Stimulated activated CD4-positive, alpha-beta T cell treated with anti-CD3 and anti-CD28 coated beads, Interleukin-2, amount 100 ng/mL, for 24 hours (primary cell): ENCODE results near the gene PPP1R14C.

Source experiments
- DNase-seq, 2 donors: peaks; one replicate each; pipeline ENCODE4 v3.0.0-alpha.2; 2020

The PPP1R14C gene

DNA sequence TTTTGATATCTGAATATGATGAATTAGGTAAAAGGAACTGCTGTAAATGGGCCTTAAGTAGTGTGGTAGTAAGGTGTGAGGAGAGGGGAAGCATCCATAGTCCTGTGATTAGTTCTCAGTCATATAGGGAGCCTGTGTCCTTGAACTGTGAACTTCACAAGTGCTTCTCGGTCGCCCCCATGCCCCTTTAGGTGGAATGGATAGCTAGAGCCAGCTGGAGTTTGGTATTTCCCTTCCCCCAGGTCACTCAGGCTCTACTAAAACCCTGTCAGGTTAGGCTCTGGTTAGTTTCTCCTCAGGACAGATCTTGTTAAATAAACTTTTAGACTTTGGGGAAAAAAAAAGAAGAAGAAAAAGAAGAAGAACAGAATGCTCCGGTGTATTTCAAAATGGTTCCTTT, 82.0 kb downstream of the PPP1R14C start:
- DNase-seq = no peak

DNA sequence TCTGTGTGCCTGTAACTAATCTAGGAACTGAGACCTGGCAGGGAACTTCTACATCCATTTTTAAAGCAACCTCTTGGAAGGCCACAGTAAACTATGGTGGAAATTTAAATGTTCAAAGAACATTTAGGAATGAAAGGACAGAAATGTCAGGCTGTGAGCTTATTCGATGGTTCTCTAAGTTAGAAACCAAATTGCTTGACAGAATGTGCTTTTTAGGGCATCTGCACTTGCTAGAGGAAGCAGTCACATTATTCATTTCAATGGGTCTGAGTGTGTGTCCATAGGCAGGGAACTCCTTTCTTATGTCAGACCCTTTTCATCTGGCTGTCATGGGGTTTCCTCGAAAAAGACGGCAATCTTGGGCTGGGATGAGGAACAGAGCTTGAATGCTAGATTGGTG, 84.4 kb downstream of the PPP1R14C start:
- no peak for DNase-seq

DNA sequence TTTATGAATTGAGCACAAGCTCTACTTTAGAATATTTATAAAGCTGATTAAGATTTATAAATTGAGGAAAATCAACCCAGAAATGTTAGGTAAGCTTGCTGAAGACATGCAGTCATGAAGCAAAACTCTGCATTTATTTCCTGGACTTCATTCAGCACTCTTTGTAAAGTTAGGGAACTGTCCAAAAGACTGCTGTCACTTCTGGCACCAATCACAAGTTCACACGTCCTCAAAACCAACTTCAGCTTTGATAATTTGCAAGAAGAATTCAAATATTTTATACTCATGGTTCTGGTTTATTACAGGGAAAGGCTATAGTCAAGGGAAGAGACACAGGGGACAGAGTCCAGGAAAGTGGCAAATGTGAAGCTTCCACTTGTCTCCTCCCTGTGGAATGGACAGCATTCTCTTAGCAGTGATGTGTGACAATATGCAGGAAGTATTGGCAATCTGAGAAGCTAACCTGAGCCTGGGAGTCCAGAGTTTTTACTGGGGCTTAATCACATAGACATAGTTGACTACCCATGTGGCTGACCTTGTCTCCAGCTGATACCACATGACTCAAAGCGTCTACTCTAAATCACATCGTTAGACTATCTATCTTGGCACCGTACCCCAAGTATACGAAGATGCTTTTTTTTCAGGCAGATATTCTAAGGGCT, 85.4 kb downstream of the PPP1R14C start:
- no peak for DNase-seq

DNA sequence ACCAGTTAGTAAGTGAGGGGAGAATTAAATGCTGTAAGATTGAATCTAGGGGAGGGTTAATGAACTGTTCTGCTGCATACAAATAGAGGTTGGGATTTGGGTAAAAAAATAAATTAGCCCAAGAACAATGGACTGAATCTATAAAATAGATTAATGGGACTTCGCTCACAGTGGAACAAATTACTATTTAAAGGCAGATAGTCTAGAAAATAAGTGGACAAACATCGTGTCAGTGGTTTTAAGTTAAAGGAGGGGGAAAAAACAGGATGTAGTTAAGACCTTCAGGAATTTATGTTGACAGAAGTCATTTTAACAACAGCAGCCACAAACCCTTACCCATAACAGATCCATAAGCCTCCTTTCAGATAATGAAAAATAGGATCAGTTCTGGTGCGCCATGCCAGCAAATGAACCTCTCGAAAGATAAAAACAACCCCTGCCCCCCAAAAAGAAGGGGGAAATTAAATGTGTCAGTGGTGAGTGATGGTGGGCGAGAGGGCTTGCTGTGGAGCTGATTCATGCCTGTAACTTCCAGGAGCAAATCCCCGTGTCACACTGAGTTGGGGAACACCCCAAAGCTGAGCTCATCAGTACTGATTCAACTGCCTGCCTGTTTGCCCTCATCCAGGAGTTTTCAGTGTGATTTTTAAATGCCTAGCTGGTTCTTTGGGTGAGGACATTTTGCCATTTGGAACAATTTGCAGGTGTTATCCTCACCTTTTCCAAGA, 86.8 kb downstream of the PPP1R14C start:
- no peak for DNase-seq

DNA sequence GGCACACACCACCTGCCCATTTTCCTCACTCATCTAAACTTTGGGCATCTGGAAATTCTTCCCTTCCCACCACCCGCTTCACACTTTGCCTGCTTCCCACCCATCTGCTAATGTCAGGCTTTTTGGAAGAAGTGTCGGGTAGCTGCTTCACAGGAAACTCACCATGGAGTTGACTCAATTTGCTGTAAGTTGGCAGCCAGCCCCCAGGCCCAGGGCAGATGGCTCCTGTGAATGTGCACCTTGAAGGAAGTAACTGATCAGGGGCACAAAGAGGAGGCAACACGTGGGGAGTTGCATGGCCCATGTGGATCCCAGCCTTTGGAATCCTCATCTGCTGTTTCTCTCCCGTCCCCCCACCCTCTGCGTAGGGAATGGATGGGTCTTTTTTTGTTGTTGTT, 87.3 kb downstream of the PPP1R14C start:
- no peak for DNase-seq

DNA sequence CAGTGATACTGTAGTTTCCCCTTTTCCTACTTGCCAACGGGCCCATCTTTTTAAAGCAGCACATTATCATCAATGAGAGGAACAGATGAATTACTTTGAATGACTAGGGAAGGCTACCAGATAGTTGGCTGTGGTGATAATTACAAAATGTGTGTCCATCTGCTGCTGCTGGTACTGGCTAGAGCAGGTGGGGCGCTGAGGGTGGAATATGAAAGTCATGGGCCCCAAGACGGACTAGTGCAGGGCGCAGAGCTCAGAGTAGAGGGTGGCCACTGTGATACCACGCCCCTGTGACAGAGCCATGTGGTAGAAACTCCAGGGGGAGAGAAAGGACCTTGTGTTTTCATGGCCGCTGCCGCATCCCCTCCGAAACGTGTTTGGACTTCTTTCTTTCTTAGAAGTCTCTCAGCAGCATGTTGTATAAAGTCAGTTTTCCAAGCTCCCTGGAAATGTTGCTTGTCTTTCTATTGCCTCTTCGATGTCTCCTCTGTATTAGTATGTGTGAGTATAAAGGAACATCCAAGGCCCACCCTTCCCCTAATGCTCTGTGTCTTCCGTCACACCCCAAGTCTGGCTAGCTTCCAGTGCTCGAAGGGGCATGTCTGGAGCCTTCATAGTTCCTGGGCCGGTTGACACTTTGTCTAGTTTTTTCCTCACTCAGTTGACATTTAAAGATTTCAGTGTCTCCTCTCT, 88.1 kb downstream of the PPP1R14C start:
- no peak for DNase-seq

DNA sequence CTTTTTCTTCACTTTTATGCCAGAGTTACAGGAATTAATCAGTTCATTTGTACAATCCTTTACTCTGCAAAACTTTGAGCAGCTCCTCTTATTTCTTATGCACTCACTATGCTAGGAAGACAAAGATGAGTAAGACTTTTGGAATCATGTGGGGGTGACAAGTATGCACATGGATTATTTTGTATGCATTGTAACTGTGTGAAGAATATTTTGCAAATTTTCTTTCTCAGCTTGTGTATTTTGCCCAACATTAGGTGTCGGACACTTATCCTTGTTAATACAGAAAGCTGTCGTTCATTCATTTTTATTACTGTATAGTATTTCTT, 88.6 kb downstream of the PPP1R14C start:
- DNase-seq = no peak

DNA sequence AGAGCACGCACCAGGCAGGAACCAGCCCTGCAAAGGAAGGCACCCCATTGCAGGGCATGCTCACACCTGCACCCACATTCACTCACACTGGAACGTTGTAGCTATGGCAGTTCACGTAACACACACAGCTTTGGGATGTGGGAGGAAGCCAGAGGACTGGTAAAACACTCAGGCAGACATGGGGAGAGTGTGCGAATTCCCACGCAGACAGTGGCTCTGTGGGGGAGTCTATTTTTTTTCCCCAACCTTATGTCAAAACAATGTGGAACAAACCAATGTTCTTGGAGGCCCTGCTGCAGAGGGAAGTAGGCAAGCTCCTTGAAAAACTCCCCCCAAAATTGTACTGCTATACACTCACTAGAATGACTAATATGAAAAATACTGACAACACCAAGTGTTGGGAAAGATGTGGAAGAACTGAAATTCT, 91.0 kb downstream of the PPP1R14C start:
- no peak for DNase-seq

DNA sequence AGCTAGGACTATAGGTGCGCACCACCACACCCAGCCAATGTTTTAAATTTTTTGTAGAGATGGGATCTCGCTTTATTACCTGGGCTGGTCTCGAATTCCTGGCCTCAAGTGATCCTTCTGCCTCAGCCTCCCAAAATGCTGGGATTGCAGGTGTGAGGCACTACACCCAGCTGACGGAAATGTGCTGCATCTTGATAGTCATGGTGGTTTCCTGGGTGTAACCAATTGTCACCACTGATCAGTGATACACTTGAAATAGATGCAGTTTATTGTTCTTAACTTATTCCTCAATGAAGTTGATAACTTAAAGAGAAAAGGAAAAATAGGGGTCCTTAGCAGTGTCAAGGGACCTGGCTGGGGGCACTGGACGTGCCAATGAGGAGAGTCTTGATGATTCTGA, 92.4 kb downstream of the PPP1R14C start:
- no peak for DNase-seq

DNA sequence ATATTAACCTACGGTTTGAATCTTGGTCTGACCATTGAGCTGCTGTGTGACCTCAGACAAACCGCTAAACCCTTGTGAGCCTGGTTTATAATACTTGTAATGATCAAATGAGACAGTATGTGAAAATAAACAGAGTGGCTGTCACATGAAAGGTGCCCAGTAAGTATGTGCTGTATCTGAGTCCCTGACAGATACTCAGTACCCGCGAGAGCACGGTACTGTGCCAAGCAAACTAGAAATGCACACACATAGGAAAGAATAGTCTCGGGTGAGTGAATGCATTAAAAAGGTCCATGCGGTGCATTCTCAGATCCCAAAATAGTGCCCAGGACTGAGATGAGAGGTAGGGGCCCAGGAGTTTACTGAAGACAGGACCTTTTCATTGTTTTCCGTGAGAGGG, 93.3 kb downstream of the PPP1R14C start:
- DNase-seq = no peak

DNA sequence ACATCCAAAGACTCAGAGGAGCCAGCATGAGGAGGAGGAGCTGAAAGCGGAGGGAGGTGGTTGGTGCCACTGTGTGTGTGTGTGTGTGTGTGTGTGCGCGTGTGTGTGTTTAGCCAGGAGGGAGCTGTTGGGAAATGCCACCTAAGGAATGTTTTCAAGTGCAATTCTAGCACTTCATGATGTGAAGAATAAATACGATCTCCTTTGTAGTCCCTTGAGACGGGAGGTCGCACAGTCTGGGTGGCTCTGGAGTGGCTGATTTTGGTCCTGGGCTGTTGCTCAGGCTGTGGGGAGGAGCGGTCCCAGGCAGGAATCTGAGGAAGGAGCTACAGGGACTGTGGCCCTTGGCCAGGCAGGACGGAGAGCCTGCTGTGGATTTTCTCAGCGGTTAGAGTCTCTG, 93.7 kb downstream of the PPP1R14C start:
- no peak for DNase-seq

DNA sequence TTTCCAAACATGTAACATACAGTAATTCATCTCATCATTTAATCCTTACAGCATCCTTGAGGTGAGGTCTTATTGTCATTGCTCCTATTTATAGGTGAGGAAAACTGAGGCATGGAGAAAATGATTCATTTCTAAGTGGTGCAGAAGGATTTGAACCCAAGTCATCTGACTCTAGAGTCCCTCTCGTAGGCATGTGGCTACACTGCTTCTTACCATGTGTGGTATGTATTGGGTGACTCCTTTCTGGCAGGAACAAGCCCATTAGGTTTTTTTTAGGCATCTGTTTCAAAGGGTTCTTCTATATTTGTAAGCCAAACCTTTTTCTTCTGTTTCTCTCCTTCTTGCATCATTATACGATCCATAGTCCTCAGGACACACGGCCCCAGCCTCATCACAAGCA, 94.8 kb downstream of the PPP1R14C start:
- DNase-seq = no peak

DNA sequence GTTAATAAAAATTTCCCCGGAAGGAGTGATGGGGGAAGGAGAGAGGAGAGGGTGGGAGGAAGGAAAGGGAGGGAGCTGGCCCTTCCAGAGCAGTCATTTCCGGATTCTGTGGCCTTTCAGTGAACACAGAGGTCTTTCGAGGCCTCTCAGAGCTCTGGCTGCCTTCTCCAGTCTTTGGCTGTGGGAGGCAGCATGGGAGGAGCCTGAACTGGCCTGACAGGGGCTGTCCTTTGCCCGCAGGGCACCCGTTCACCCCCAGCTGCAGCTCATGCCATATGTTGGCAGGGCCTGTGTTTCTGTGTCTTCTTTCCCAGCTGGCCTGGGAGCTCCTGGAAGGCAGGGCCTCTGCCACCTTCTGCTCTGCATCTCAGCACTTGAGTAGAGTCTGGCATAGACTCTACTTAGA, 95.5 kb downstream of the PPP1R14C start:
- DNase-seq = no peak

DNA sequence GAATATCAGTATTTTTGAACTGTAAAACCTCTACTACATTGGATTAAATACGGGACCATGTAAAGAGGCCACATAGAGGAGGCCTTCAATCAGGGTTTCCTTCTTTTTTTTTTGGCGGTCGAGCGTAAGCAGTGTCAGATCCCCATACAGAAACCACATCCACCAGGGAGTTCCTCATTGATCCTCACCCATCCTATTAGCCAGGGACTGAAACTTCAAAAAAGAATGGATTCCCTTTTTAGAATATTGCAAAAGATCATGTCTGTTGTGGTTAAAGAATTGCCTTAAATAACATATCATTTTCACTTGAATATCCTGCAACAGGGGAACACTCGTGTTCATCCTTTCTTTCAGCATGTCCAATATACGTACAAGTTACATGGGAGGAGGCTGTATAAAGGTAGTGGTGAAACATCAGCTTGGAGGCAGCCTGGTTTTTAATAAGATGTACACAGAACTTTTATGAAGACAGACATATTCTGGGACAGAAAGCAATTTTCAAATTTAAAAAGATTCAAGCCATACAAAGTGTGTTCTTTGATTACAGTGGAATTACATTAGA, 96.1 kb downstream of the PPP1R14C start:
- DNase-seq = no peak

DNA sequence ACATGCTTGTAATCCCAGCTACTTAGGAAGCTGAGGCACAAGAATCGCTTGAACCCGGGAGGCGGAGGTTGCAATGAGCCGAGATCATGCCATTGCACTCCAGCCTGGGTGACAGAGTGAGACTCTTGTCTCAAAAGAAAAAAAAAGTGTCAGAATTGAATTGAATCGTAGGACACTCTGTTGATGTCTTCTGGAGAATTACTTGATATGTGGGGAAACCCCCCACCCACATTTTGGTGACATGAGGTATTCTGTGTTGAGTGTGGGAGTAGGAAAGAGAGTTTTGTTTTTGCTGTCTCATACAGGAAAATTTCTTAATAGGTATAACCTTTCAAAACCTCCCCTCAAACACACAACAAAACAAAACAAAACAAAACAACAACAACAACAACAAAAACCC, 98.9 kb downstream of the PPP1R14C start:
- DNase-seq = peak; percentile 50 to 73

DNA sequence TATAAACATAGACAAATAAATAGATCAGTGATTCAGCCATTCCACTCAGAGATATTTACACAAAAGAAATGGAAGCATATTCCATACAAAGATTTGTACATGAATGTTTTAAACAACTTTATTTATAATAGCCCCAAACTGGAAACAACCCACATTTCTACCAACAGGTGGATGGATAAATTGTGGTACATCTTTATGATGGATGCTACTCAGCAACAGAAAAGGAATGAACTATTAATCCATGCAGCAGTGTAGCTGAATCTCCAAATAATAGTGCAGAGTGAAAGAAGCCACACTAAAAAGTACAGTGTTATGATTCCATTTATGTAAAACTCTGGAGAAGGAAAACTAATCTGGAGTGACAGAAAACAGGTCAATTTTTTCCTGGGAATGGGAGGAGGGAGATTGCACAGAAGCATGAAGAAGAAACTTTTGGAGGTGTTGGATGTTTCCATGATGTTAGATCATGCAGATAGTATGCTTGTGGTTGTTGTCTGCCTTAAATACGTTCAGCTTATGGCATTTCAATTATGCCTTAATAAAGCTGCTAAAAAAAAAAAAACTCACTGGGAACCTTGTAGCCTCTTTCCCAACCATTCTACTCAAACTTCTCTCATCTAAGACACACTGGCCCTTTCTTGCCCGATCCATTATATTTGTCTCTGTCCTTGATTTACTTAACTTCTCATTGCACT, 100.9 kb downstream of the PPP1R14C start:
- DNase-seq = no peak

DNA sequence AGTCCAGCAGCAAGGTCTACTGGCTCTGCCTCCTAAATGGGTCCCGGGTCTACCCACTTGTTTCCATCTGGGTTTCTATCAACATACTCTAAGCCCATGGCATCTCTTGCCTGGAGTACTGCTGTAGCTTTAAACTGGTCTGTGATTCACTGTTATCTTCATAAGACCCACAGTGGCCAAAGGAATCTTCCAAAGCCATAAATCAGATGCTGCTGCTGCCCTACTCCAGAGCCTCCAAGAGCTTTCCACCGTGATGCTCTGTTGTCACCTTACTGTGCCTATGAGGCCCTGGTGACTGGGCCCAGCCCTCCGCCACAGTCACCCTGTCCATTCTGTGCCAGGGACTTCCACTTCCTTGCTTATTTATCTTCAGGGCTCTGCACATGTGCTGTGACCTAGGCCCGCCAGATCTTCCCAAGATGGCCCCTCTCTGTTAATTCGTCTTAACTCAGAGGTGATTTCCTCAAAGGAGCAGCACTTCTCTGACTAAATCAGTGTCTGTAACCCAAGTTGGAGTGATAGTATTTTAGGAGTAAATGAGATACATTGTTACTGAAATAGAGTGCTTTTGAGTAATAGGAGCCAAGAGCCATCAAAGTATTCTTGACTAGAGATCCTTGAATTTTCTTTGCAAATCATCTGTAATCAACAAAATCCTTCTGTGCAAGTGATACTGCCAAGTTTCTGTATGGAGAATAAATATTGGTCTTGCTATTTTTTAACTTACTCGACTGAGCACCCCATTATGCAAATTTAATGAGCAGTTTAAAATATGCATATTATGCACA, 102.5 kb downstream of the PPP1R14C start:
- no peak for DNase-seq

DNA sequence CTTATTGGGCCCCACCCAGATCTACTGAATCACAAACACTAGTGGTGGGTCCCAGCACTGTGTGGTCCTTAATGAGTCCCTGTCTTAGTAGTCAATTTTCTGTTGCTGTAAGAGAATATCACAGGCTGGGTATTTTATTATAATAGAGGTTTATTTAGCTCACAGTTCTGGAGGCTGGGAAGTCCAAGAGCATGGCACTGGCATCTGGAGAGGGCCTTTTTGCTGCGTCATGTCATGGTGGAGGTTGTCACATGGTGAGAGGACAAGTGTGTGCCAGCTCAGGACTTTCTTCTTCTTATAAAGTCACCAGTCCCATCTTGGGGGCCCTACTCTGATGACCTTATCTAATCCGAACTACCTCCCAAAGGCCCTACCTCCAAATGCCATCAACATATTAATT, 105.0 kb downstream of the PPP1R14C start:
- DNase-seq = no peak

DNA sequence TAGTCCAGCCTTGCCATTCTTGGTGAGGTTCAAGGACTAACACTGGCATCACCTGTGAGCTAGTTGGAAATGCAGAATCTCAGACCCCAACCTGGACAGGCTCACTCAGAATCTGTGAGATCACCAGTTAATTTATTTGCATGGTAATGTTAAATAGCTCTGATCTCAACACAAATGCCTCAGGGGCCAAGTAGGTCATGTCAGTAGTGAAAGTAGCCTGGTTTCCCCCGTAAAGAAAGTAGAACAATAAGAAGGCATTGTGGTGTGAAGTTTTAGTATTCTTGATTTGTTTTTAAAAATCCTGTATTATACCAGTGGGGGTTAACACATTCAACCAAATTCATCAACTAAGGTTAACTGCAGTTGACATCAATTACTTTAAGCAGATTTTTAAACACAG, 105.5 kb downstream of the PPP1R14C start:
- DNase-seq = no peak

DNA sequence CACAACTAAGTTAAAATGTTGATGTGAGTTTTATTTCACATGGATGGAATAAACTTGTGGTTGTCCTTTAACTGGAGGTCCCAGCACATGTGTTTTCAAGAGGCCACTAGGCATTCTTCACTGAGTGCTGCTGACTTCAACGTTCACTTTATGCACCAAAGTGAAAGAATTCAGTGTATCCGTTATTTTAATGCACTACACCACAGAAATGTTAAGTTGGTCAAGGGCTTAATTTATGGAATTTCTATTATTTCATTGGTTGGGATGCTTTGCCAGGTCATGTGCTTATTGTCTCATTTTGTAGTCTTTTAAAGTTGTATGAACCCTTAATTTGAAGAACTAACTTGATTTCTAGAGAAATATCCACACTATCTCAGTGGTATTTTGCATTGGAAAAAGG, 106.4 kb downstream of the PPP1R14C start:
- no peak for DNase-seq

DNA sequence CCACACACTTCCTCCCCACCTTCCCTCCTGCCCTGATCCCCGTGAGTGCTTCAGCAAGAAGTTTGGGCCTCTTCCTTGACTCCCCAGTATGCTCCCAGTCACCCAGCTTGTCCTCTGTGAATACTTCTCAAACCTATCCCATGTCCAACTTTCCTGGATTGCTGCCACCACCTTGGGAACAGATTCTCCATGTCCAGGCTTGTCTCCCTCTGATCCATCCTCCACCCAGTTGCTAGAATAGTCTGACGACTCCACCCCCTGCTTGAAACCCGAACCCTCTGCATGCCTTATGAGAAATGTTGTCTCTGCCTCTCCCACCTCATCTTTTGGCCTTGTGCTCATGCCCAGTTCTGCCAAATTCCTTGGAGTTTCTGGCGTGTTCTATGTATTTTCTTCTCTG, 108.0 kb downstream of the PPP1R14C start:
- DNase-seq = no peak

DNA sequence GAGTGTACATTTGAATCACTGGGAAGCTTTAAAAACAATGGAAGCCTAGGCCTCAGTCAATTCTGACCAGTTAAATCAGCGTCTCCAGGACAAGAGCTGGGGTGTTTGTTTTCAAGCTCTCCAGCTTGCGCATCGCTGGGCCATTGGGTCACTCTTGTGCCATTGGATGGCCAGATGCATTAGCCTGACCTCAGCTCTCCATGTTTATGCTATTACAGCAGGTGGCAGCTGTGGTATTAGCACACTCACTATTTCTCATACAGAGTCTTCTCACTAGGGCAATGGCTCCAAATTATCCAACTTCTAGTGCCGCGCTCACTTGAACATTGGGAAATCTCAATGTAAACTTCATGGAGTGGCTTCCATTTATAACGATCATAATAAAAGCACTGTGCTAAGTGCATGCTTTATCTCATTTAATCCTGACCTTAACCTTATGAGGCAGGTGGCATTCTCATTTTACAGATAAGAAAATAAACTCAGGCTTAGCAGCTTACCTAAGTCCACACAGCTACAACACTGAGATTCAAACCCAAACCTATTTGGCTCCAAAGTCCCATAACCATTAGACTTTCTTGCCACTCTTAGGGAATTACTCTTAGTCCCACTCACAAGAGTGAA, 108.8 kb downstream of the PPP1R14C start:
- DNase-seq = no peak
